WTC11 (cell line): ENCODE data around the gene SSRP1.

Source experiments
- CBFB ChIP-seq: sonication (generic); formaldehyde crosslinking; IDR thresholded peaks from 2 replicates; pipeline ENCODE4 v1.8.1; 2022; ENCODE audit warnings: mild to moderate bottlenecking, low read depth, missing genetic modification reagents
- GTF2I ChIP-seq: fragments of 250-450 bp; sonication (Bioruptor Pico); conservative IDR thresholded peaks from 2 replicates; pipeline ENCODE4 v1.4.0; 2021; ENCODE audit warnings: mild to moderate bottlenecking
- RELA ChIP-seq: sonication (generic); formaldehyde crosslinking; IDR thresholded peaks from 2 replicates; pipeline ENCODE4 v1.8.1; 2022; ENCODE audit warnings: missing genetic modification reagents, mild to moderate bottlenecking, borderline replicate concordance
- SMAD3 ChIP-seq: sonication (generic); formaldehyde crosslinking; IDR thresholded peaks from 2 replicates; pipeline ENCODE4 v1.8.0; 2022; ENCODE audit warnings: missing genetic modification reagents, mild to moderate bottlenecking, borderline replicate concordance
- TEAD4 ChIP-seq: sonication (generic); formaldehyde crosslinking; IDR thresholded peaks from 2 replicates; pipeline ENCODE4 v1.8.0; 2022; ENCODE audit warnings: mild to moderate bottlenecking, missing genetic modification reagents
- ZNF138 ChIP-seq: sonication (generic); formaldehyde crosslinking; conservative IDR thresholded peaks from 2 replicates; pipeline ENCODE4 v1.8.1; 2022; ENCODE audit warnings: mild to moderate bottlenecking, moderate library complexity, missing genetic modification reagents
- TF ChIP-seq, protein P1 (sequence below): sonication (generic); formaldehyde crosslinking; IDR thresholded peaks from 2 replicates; pipeline ENCODE4 v1.8.0; 2022; ENCODE audit warnings: mild to moderate bottlenecking, missing genetic modification reagents
- TF ChIP-seq, protein P2 (sequence below): fragments of 200-600 bp; IDR thresholded peaks from 2 replicates; pipeline ENCODE4 v1.8.0; 2022; ENCODE audit warnings: antibody characterized with exemption
- TF ChIP-seq, protein P3 (sequence below): sonication (generic); formaldehyde crosslinking; IDR thresholded peaks from 2 replicates; pipeline ENCODE4 v1.8.0; 2022; ENCODE audit warnings: mild to moderate bottlenecking, missing genetic modification reagents

DNA sequence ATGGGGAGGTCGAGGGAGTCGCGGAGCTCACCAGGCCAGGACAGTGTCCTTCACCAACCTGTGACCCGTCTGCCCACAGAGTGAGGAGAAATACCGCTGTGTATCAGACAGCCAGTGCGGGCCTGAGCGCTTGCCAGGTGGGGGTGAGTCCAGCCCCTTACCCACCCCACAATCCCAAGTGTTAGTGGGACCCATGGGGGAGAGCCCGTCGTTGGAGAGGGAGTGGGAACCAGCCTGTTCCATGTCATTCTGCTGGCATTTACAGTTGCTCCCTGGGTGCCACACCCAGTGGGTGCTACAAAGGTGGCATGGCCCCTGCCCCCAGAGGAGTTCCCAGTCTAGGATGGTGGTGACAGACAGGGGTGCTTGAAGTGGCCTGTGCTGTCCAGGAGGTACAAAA, 11.6 kb upstream of the SSRP1 start:
- no peak for TF ChIP-seq ZNF138 (CRISPR knock-in tag)
- TF ChIP-seq, protein P1, sequence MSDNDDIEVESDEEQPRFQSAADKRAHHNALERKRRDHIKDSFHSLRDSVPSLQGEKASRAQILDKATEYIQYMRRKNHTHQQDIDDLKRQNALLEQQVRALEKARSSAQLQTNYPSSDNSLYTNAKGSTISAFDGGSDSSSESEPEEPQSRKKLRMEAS (CRISPR knock-in tag), result no peak
- TF ChIP-seq, protein P2, sequence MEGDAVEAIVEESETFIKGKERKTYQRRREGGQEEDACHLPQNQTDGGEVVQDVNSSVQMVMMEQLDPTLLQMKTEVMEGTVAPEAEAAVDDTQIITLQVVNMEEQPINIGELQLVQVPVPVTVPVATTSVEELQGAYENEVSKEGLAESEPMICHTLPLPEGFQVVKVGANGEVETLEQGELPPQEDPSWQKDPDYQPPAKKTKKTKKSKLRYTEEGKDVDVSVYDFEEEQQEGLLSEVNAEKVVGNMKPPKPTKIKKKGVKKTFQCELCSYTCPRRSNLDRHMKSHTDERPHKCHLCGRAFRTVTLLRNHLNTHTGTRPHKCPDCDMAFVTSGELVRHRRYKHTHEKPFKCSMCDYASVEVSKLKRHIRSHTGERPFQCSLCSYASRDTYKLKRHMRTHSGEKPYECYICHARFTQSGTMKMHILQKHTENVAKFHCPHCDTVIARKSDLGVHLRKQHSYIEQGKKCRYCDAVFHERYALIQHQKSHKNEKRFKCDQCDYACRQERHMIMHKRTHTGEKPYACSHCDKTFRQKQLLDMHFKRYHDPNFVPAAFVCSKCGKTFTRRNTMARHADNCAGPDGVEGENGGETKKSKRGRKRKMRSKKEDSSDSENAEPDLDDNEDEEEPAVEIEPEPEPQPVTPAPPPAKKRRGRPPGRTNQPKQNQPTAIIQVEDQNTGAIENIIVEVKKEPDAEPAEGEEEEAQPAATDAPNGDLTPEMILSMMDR, result no peak
- TF ChIP-seq, protein P3, sequence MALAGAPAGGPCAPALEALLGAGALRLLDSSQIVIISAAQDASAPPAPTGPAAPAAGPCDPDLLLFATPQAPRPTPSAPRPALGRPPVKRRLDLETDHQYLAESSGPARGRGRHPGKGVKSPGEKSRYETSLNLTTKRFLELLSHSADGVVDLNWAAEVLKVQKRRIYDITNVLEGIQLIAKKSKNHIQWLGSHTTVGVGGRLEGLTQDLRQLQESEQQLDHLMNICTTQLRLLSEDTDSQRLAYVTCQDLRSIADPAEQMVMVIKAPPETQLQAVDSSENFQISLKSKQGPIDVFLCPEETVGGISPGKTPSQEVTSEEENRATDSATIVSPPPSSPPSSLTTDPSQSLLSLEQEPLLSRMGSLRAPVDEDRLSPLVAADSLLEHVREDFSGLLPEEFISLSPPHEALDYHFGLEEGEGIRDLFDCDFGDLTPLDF (CRISPR knock-in tag), result no peak
- TF ChIP-seq CBFB (CRISPR knock-in tag), result no peak
- no peak for TF ChIP-seq SMAD3 (CRISPR knock-in tag)
- no peak for TF ChIP-seq GTF2I (CRISPR knock-in tag)
- TF ChIP-seq RELA, result no peak
- TF ChIP-seq TEAD4, result no peak
